Stimulated activated naive CD4-positive, alpha-beta T cell (primary cell): Measurements from ENCODE around the gene MYCN.
A peak's percentile ranks its signal among the peaks of the same experiment; 100 is the strongest.
"Not testable (repeated sequence)": the region's sequence is repeated elsewhere in the genome, so short reads cannot be mapped to it uniquely, and the experiment has no call there.

Experiments
- DNase-seq, 6 experiments: peaks; one replicate each; lab custom pipeline; 2025; lab: John Stamatoyannopoulos, UW

MYCN gene

GRCh38 chr2:15939854-15940660, at the start of gene MYCN:
Gene MYCN (plus strand): TSS chr2:15940550. CDS start chr2:15942065, 1,515 bp downstream.
- peak in 4 of 6 experiments; percentile 10 to 49 (median 30) for DNase-seq

DNA sequence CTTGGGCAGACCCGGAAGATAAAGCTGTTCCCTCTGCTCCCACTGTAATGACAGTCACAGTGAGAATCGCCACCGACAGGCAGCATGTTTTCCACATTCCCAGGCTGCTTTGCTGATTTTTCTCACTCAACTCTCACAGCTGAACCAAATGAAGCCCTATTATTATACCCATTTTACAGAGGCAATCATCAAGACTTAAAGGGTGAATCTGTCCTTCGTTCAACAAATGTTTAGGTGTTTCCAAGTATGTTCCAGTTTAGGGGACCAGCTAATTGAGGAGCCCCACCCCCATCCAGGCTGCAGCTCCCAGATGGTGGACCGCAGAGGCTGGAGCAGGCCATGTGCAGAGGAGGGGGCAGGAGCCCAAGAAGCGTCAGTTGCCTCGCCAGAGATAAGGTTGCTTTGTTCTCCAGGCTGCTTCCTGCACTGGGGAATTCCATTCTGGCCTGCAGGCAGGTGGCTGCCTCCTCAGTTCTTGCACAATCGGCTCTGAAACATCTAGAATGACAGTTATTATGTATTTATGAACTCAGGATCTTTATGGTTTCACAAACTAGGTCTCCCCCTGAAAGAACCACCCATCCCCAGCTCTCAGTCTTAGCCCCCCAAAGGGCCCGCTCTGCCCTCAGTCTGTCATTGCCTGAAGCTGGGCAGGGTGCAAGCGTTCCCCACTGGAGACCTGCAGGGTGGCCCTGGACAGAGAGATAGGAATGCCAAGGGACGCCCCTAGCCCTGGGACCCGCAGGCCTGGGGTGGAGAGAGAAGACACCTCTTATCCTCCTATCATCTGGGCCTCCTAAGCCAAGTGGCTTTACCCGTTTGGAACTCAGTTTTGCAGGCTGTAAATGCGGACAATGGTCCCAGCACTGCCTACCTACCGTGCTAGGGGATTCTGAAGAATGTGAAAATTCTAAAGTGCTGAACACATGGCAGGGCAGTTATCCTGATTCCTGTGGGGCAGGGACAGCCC, 49.1 kb upstream of the MYCN start:
- no peak for DNase-seq

GRCh38 chr2:15892151-15892880, 48.0 kb upstream of the MYCN start:
- DNase-seq: no peak

GRCh38 chr2:15893085-15893484, 47.3 kb upstream of the MYCN start:
- no peak for DNase-seq

GRCh38 chr2:15893689-15894480, 46.5 kb upstream of the MYCN start:
- DNase-seq: no peak

DNA sequence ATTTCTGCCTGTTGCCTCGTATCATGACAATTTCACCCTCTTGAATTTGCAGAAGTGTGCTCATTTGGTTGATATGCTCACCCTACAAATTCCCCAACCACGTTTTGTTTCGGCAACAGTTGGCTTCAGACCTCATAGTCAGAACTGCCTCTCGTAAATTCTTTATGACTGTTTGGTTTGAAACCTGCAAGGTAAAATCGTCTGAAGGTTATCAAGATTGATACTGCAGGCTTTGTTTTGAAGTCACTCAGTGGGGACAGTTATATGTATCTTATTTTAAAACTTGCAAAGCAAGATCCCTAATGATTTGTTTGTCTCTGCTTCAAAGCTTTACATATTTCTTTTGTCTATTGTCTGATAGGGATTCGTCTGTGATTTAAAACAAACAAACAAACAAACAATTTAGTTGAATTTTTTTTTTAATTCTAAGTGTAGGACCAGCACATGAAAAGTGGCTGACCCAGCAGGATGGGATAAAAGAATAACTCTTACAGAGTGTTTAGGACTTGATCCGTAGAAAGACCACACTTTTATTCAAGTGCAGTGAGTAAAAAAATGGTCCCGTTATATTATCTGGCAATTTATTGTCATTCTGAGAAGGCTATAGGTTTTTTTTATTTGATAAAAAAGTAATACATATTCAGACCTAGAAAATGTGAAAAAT, 45.7 kb upstream of the MYCN start:
- no peak for DNase-seq

- DNase-seq: no peak
These were observed 44.5 kb upstream of the MYCN start for GRCh38 chr2:15895615-15896469.

GRCh38 chr2:15896859-15897258, 43.5 kb upstream of the MYCN start:
- DNase-seq: no peak

- no peak for DNase-seq
These were observed 42.8 kb upstream of the MYCN start for GRCh38 chr2:15897431-15898098.

DNA sequence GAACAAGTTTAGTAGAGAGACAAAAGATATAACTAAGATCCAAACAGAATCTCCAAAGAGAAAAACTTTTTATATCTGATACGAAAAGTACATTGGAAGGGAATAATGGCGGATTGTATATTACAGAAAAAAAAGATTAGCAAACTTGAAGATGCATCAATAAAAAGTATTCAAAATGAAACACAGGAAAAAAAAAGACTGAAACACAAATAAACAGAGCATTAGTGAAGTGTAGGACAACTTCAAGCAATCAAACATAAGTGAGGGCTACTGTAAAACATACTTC, 41.1 kb upstream of the MYCN start:
- no peak for DNase-seq

DNA sequence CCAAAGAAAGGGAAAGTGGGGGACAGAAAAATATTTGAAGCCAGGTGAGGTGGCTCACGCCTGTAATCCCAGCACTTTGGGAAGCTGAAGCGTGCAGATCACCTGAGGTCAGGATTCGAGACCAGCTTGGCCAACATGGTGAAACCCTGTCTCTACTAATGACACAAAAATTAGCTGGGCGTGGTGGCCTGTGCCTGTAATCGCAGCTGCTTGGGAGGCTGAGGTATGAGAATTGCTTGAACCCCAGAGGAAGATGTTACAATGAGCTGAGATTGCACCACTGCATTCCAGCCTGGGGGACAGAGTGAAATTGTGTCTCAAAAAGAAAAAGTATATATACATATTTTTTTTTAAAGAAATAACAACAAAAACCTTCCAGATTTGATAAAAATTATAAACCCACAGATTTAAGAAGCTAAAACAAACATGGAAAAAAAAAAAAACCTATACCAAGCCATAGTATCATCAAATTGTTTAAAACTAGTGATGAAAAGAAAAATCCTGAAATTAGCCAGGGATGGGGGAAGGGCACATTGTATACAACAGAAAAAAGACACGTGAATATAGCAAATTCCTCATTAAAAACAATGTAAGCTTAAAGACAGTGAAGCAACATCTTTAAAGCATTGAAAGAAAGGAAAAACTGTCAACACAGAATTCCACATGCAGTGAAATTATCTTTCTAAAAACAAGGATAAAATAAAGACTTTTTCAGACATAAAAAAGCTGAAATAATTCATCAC, 40.4 kb upstream of the MYCN start:
- DNase-seq: no peak

GRCh38 chr2:15901095-15901807, 39.1 kb upstream of the MYCN start:
- DNase-seq: no peak

DNA sequence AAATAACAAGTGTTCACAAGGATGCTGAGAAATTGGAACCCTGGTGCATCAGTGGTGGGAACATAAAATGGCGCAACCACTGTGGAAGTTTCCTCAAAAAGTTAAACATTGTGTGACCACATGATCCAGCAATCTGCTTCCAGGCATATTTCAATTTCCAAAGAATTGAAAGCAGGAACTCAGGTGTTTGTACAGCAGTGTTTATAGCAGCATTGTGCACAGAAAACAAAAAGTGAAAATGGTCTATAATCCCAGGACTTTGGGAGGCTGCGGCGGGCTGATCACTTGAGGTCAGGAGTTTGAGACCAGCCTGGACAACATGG, 38.6 kb upstream of the MYCN start:
- no peak for DNase-seq

GRCh38 chr2:15903910-15904309, 36.4 kb upstream of the MYCN start:
- not testable (repeated sequence) for DNase-seq

GRCh38 chr2:15905267-15905645, 35.1 kb upstream of the MYCN start:
- no peak for DNase-seq

- no peak for DNase-seq
These were observed 34.3 kb upstream of the MYCN start for GRCh38 chr2:15905986-15906491.

DNA sequence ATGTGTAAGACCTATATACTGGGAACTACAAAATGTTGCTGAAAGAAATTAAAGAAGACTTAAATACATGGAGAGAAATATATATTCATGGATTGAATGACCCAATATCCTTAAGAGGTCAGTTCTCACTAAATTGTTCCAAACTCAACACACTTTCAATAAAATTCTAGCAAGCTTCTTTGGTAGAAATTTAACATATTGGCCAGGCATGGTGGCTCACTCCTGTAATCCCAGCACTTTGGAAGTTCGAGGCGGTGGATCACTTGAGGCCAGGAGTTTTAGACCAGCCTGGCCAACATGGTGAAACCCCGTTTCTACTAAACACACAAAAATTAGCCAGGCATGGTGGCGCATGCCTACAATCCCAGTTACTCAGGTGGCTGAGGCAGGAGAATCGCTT, 33.6 kb upstream of the MYCN start:
- no peak for DNase-seq
